NT2/D1 (cell line): ENCODE results near the gene GPR176.

ENCODE experiments used
- SUZ12 ChIP-seq: IDR thresholded peaks from 2 replicates; pipeline ENCODE4 v1.6.1; 2011; ENCODE audit not compliant: insufficient read length, insufficient read depth; ENCODE audit errors: extremely low read depth
- ZNF274 ChIP-seq: IDR thresholded peaks from 2 replicates; pipeline ENCODE4 v1.6.1; 2011; ENCODE audit warnings: mild to moderate bottlenecking, low read depth, low read length

GRCh38 chr15:39896846-39897245 lies 23.2 kb downstream of the GPR176 start:
- TF ChIP-seq ZNF274 (no peak), SUZ12 (no peak)
